ENCODE measurements around the gene PDXK. TPM values are rescaled to one million over a fixed set of nuclear protein-coding genes. Genes with fewer than 3 reads are reported as not detected.

The PDXK gene
- total RNA-seq, 1 experiment from 2014 or later, result 214 TPM

DNA sequence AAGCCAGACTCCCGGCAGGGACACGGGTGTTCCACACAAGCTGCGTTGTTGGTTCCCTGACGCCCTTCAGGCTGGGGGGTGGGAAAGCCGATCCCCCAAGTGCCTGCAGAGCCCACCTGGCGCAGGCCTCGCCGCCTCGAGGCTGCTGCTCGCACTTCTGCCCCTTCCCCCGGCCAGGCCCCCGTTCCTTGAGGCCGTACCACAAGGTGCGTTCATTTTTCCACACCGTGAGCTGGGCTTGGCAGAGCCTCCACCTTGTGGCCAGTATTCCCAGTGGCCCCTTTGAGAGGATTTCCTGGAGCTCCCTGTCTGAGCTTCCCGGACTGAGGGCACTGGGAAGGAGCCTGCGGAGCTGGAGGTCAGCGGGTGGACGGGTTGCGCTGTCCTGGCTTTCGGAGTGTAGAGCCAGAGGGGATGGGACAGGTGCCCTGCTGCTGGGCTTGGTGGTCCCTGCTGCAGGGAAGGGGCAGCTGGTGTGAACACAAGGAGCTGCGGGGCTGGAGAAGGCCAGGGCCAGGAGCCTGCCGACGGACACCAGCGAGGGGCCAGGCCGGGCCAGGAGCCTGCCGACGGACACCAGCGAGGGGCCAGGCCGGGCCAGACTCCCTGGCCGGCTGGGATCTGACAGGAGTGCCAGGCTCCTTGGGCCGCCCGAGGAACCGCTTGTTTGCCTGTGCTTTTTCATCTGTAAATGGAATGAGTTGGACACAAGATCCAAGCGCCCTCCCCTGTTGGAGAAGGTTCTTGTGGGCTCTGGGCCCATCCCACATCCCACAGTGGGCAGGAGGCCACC lies 18.4 kb downstream of the PDXK start:
- H3K4me1 Mint-ChIP-seq (ENCODE audit: low read depth, unreplicated experiment), result peaks cover 8% of the 10 kb centered on the region
- TF ChIP-seq, protein P1, sequence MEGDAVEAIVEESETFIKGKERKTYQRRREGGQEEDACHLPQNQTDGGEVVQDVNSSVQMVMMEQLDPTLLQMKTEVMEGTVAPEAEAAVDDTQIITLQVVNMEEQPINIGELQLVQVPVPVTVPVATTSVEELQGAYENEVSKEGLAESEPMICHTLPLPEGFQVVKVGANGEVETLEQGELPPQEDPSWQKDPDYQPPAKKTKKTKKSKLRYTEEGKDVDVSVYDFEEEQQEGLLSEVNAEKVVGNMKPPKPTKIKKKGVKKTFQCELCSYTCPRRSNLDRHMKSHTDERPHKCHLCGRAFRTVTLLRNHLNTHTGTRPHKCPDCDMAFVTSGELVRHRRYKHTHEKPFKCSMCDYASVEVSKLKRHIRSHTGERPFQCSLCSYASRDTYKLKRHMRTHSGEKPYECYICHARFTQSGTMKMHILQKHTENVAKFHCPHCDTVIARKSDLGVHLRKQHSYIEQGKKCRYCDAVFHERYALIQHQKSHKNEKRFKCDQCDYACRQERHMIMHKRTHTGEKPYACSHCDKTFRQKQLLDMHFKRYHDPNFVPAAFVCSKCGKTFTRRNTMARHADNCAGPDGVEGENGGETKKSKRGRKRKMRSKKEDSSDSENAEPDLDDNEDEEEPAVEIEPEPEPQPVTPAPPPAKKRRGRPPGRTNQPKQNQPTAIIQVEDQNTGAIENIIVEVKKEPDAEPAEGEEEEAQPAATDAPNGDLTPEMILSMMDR (IDR thresholded peaks at IDR 0.05; ENCODE audit: unreplicated experiment), result no peak
- H3K27me3 Mint-ChIP-seq (ENCODE audit: unreplicated experiment), result no peaks in the 10 kb centered on the region
- BruUV-seq (replicated peaks), result no TSS peak
- no peak overlapping the region for H3K4me3 Mint-ChIP-seq (ENCODE audit: low read depth, unreplicated experiment)
- no peaks in the 10 kb centered on the region for H3K9me3 Mint-ChIP-seq (ENCODE audit: low read depth, unreplicated experiment)
- no peak overlapping the region for H3K27ac Mint-ChIP-seq (ENCODE audit: unreplicated experiment)
- DNase-seq, result no peak
- intact Hi-C loops (cut with micrococcal nuclease; ENCODE audit: unreplicated experiment), result no loop called here
- H3K36me3 Mint-ChIP-seq (ENCODE audit: insufficient read depth, unreplicated experiment), result peaks cover 41% of the 10 kb centered on the region
- CTCF ChIA-PET, result no interaction called here

DNA sequence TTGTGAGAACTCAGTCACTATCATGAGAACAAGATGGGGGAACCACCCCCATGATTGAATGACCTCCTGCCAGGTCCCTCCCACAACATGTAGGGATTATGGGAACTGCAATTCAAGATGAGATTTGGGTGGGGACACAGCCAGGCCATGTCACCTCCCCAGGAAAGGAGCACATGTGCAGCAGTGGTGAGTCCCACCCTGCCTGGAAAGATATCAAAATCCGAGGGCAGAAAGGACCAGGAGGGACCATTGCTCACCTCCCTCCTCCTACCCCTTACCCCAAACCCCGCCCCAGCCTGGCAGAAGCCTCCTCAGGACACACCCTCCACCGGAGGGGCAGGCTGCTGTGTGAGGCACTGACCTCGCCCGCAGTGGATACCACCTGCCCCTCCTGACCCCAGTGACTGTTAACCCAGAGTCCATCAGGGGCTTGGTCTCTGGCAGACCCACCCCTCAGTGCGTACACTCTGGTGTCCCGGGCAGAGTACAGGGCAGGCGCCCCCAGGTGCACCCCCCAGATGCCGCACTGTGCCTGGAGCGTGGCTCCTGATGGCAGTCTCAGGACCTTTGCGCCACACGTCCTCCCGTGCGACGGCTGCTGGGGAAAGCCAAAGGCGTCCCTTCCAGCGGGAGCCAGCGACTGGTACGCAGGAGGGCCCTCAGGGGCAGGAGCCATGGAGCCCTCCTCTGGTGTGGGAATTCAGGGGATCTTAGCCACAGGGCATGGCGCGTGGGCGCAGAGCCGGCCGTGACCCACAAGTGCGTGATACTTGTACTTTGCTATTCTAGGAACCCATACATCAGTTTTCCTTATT lies 20.9 kb downstream of the PDXK start:
- TF ChIP-seq, protein P1 (IDR thresholded peaks at IDR 0.05; ENCODE audit: unreplicated experiment), result no peak
- no peaks in the 10 kb centered on the region for H3K9me3 Mint-ChIP-seq (ENCODE audit: low read depth, unreplicated experiment)
- H3K27me3 Mint-ChIP-seq (ENCODE audit: unreplicated experiment), result no peaks in the 10 kb centered on the region
- H3K36me3 Mint-ChIP-seq (ENCODE audit: insufficient read depth, unreplicated experiment), result peaks cover 48% of the 10 kb centered on the region
- no peaks in the 10 kb centered on the region for H3K4me1 Mint-ChIP-seq (ENCODE audit: low read depth, unreplicated experiment)
- intact Hi-C loops (cut with micrococcal nuclease; ENCODE audit: unreplicated experiment), result no loop called here
- CTCF ChIA-PET, result interaction anchor here (0.8 to 1.2 kb wide), 2 partner anchors 11 to 395 kb away, joined by 4 to 8 read pairs; no protein-coding TSS in a partner anchor
- no TSS peak for BruUV-seq (replicated peaks)
- no peak overlapping the region for H3K4me3 Mint-ChIP-seq (ENCODE audit: low read depth, unreplicated experiment)
- no peak for DNase-seq
- H3K27ac Mint-ChIP-seq (ENCODE audit: unreplicated experiment), result peak overlapping the region; percentile 69

DNA sequence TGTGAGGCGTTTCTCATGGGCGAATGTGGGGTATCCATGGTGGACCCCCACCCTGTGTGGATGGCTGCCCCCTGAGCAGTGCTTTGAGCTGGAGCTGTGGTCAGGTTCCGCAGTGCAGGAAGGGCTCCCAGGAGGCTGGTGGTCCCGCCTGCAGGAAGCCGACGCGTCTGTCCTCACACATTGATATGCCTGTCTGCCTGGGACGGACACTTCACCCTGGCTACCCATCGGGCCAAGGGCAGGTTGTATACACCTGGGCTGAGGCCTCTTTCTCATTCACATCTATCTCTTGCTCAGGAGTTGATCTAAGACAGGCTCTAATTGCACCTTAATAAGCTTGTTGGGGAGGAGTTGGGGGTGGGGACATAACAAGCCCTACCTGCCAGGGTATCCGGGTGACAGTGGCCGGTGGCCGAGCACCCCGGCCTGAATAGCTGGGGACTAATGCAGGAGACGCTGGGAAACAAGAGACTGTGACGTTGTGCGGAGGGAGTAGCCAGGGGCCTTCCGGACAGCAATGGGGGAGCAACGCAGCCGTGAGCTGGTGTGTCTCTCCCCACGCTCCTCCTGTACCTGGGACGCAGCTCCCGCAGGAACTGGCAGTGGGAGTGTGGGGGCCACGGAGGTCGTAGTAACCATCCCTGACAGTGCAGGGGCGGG lies 21.7 kb downstream of the PDXK start:
- DNase-seq, result peak; percentile 75
- intact Hi-C loops (cut with micrococcal nuclease; ENCODE audit: unreplicated experiment), result no loop called here
- H3K36me3 Mint-ChIP-seq (ENCODE audit: insufficient read depth, unreplicated experiment), result peaks cover 55% of the 10 kb centered on the region
- no peaks in the 10 kb centered on the region for H3K9me3 Mint-ChIP-seq (ENCODE audit: low read depth, unreplicated experiment)
- no peaks in the 10 kb centered on the region for H3K27me3 Mint-ChIP-seq (ENCODE audit: unreplicated experiment)
- peak overlapping the region; percentile 18 for H3K4me3 Mint-ChIP-seq (ENCODE audit: low read depth, unreplicated experiment)
- CTCF ChIA-PET, result interaction anchor here (0.8 to 1.2 kb wide), 2 partner anchors 12 to 395 kb away, joined by 4 to 8 read pairs; no protein-coding TSS in a partner anchor
- H3K27ac Mint-ChIP-seq (ENCODE audit: unreplicated experiment), result peak overlapping the region; percentile 69
- BruUV-seq (replicated peaks), result no TSS peak
- H3K4me1 Mint-ChIP-seq (ENCODE audit: low read depth, unreplicated experiment), result no peaks in the 10 kb centered on the region
- TF ChIP-seq, protein P1 (IDR thresholded peaks at IDR 0.05; ENCODE audit: unreplicated experiment), result no peak

DNA sequence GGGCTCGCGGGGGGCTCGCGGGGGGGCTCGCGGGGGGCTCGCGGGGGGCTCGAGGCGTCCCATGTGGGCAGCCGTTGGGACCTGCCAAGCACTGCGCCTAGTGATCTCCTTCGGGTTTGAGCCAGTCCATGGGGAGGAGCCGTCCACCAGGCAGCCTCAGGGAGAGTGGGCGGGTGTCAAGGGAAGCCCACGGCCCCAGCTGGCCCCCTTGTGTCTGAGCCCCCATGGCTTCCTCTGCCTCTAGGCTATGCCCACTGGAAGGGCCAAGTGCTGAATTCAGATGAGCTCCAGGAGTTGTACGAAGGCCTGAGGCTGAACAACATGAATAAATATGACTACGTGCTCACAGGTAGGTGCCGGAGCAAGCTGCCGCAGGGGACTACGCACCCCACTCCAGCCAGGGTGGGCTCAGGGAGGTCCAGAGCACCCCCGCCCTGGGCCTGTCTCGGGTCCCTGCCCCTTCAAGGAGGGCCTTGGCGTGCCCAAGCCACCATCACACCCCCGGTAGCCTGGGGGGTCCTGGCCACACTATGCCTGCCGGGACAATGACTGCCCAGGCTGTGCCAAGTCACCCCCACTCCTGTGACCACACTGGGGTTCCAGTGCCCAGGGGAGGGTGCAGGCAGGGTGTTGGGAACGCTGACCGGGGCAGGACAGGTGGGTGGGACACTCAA lies 22.6 kb downstream of the PDXK start:
- no peak overlapping the region for H3K4me3 Mint-ChIP-seq (ENCODE audit: low read depth, unreplicated experiment)
- H3K36me3 Mint-ChIP-seq (ENCODE audit: insufficient read depth, unreplicated experiment), result peaks cover 48% of the 10 kb centered on the region
- TF ChIP-seq, protein P1 (IDR thresholded peaks at IDR 0.05; ENCODE audit: unreplicated experiment), result no peak
- H3K27ac Mint-ChIP-seq (ENCODE audit: unreplicated experiment), result no peak overlapping the region
- intact Hi-C loops (cut with micrococcal nuclease; ENCODE audit: unreplicated experiment), result no loop called here
- H3K4me1 Mint-ChIP-seq (ENCODE audit: low read depth, unreplicated experiment), result no peaks in the 10 kb centered on the region
- no peaks in the 10 kb centered on the region for H3K27me3 Mint-ChIP-seq (ENCODE audit: unreplicated experiment)
- CTCF ChIA-PET, result interaction anchor here (1.2 kb wide), 1 partner anchor 13 kb away, joined by 8 read pairs; no protein-coding TSS in a partner anchor
- no TSS peak for BruUV-seq (replicated peaks)
- no peak for DNase-seq
- H3K9me3 Mint-ChIP-seq (ENCODE audit: low read depth, unreplicated experiment), result no peaks in the 10 kb centered on the region

Data from Calu3 (cell line).